ENCODE results near the gene ZNF668. TPM values are rescaled to one million over a fixed set of nuclear protein-coding genes. Genes with fewer than 3 reads are reported as not detected.
"Not testable (repeated sequence)": the region's sequence is repeated elsewhere in the genome, so short reads cannot be mapped to it uniquely, and the experiment has no call there.

Gene ZNF668
- total RNA-seq, 1 experiment from 2014 or later, result 11.9 TPM

- not testable (repeated sequence) for DNase-seq (ENCODE audit: low read depth)
Observed at GRCh38 chr16:31013292-31013691, 60.7 kb downstream of the ZNF668 start.

DNA sequence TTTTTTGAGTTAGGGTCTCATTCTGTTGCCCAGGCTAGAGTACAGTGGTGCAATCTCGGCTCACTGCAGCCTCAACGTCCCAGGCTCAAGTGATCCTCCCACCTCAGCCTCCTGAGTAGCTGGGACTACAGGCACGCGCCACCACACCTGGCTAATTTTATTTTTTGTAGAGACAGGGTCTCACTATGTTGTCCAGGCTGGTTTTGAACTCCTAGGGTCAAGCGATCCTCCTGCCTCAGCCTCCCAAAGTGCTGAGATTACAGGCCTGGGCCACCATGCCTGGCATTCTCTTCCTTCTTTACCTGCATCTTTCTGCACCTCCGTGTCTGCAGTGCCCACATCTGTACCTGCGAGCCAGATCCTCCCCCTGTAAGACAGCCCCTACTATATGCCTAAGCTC lies 62.2 kb downstream of the ZNF668 start:
- DNase-seq (ENCODE audit: low read depth), result not testable (repeated sequence)

Other genes starting within 250 kb of the ZNF668 start
- gene BCL7C, start 180.2 kb downstream of the ZNF668 start, total RNA-seq (2014; rRNA removed; shearing (Covaris generic)), result 33.6 and 34.7 TPM in 2 replicates
- gene CTF1, start 177.6 kb downstream of the ZNF668 start, total RNA-seq (2014; rRNA removed; shearing (Covaris generic)), result 0.42 TPM in 1 of 2 replicates, not detected in the other
- 10.5 and 16.8 TPM in 2 replicates for gene FBXL19, start 150.7 kb downstream of the ZNF668 start, total RNA-seq (2014; rRNA removed; shearing (Covaris generic))
- 46.0 and 58.5 TPM in 2 replicates for gene ORAI3, start 125.2 kb downstream of the ZNF668 start, total RNA-seq (2014; rRNA removed; shearing (Covaris generic))
- gene SETD1A, start 116.5 kb downstream of the ZNF668 start, total RNA-seq (2014; rRNA removed; shearing (Covaris generic)), result 1.4 and 3.9 TPM in 2 replicates
- 7.0 and 8.2 TPM in 2 replicates for gene HSD3B7, start 89.0 kb downstream of the ZNF668 start, total RNA-seq (2014; rRNA removed; shearing (Covaris generic))
- 0.20 and 0.37 TPM in 2 replicates for gene STX1B, start 63.6 kb downstream of the ZNF668 start, total RNA-seq (2014; rRNA removed; shearing (Covaris generic))
- gene STX4, start 40.7 kb downstream of the ZNF668 start, total RNA-seq (2014; rRNA removed; shearing (Covaris generic)), result 11.7 and 26.7 TPM in 2 replicates
- 14.3 and 21.5 TPM in 2 replicates for gene ZNF646, start 182 bp upstream of the ZNF668 start, total RNA-seq (2014; rRNA removed; shearing (Covaris generic))
- 2.5 and 2.7 TPM in 2 replicates for gene PRSS53, start 14.7 kb upstream of the ZNF668 start, total RNA-seq (2014; rRNA removed; shearing (Covaris generic))
- 193 and 223 TPM in 2 replicates for gene VKORC1, start 20.6 kb upstream of the ZNF668 start, total RNA-seq (2014; rRNA removed; shearing (Covaris generic))
- 52.8 and 57.7 TPM in 2 replicates for gene BCKDK, start 34.1 kb upstream of the ZNF668 start, total RNA-seq (2014; rRNA removed; shearing (Covaris generic))
- 45.0 and 53.3 TPM in 2 replicates for gene KAT8, start 43.4 kb upstream of the ZNF668 start, total RNA-seq (2014; rRNA removed; shearing (Covaris generic))
- gene PRSS8, start 61.5 kb upstream of the ZNF668 start, total RNA-seq (2014; rRNA removed; shearing (Covaris generic)), result 0.20 TPM in 1 of 2 replicates, not detected in the other
- gene PRSS36, start 75.8 kb upstream of the ZNF668 start, total RNA-seq (2014; rRNA removed; shearing (Covaris generic)), result 0.10 and 0.49 TPM in 2 replicates
- 22.4 and 29.3 TPM in 2 replicates for gene FUS, start 105.9 kb upstream of the ZNF668 start, total RNA-seq (2014; rRNA removed; shearing (Covaris generic))
- gene PYCARD, start 128.5 kb upstream of the ZNF668 start, total RNA-seq (2014; rRNA removed; shearing (Covaris generic)), result 7.9 and 8.9 TPM in 2 replicates
- not detected in 2 replicates for gene TRIM72, start 139.9 kb upstream of the ZNF668 start, total RNA-seq (2014; rRNA removed; shearing (Covaris generic))
- gene PYDC1, start 142.9 kb upstream of the ZNF668 start, total RNA-seq (2014; rRNA removed; shearing (Covaris generic)), result not detected in 2 replicates
- gene ITGAM, start 185.7 kb upstream of the ZNF668 start, total RNA-seq (2014; rRNA removed; shearing (Covaris generic)), result not detected in 2 replicates